Stimulated activated naive CD8-positive, alpha-beta T cell treated with anti-CD3 and anti-CD28 coated beads, Interleukin-15, Interleukin-2, amounts not matched to agents 100 ng/mL and 50 ng/mL, for 24 hours (primary cell): ENCODE measurements around the gene KRT25.

Source experiments
- H3K27ac Mint-ChIP-seq: one replicate; pipeline ENCODE4 v1.8.0; 2021; ENCODE audit warnings: mild to moderate bottlenecking, mixed read lengths
- H3K27me3 Mint-ChIP-seq: one replicate; pipeline ENCODE4 v1.8.0; 2021; ENCODE audit warnings: mixed read lengths
- H3K36me3 Mint-ChIP-seq: one replicate; pipeline ENCODE4 v1.8.0; 2021; ENCODE audit warnings: low read depth, mixed read lengths
- H3K4me1 Mint-ChIP-seq: one replicate; pipeline ENCODE4 v1.8.0; 2021; ENCODE audit warnings: low read depth, mixed read lengths
- H3K4me3 Mint-ChIP-seq: one replicate; pipeline ENCODE4 v1.8.0; 2021; ENCODE audit warnings: mild to moderate bottlenecking, mixed read lengths
- H3K9me3 Mint-ChIP-seq: one replicate; pipeline ENCODE4 v1.8.0; 2021; ENCODE audit warnings: mixed read lengths

The KRT25 gene

DNA sequence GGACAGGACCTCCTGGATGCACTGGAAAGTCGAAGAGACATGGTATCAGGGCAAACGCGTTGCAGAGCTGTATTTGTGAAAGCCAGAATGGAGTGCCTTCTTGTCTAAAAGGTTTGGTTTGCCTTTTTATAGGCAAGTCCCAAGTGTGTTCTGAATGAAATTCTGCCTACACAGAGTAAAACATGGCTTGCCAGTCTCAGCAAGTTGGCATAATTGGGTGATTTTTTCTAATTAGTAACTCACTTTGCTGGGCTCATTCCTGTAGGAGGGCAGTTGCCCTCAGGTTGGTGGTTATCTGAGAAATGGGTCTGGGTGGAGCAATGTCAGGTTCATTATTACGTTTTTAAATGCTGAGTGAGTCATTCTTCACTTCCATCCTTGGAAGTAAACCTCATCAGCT, at the start of gene KRT25:
Gene KRT25 (minus strand): TSS at position 101 of the 400 bp plus-strand sequence. CDS start 60 bp downstream, at position 41.
- H3K4me1 Mint-ChIP-seq, result no peaks in the 10 kb centered on the region
- no peaks in the 10 kb centered on the region for H3K36me3 Mint-ChIP-seq
- no peak within 1 kb of the TSS for H3K27ac Mint-ChIP-seq
- H3K27me3 Mint-ChIP-seq, result peaks cover 56% of the 10 kb centered on the region
- no peak within 1 kb of the TSS for H3K4me3 Mint-ChIP-seq
- H3K9me3 Mint-ChIP-seq, result peaks cover 22% of the 10 kb centered on the region

DNA sequence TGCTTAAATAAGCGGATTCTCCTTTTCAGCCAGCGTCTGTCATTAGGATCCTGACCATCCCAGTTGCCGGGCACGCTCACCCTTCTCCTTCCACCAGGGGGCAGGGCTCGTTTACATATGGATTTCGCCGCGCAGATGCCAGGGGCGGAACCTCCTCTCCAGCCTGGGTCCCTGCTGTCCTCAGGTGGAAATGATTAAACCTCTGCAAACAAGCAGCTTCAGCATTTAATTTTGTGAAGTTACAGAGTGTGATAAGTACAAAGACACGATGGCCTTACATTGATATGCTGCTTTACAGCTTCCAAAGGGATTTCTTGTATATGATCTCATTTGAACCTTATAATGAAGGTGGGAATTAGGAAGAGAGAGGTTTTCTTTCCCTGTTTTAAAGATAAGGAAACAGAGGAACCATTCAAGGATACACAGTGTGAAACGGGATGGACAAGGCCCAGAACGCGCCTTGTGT, 48.5 kb upstream of the KRT25 start:
- Mint-ChIP-seq H3K9me3 (no peaks in the 10 kb centered on the region), H3K4me1 (no peaks in the 10 kb centered on the region), H3K27ac (no peak overlapping the region), H3K36me3 (no peaks in the 10 kb centered on the region), H3K27me3 (peaks cover 42% of the 10 kb centered on the region), H3K4me3 (no peak overlapping the region)

GRCh38 chr17:40801157-40801556, 46.0 kb upstream of the KRT25 start:
- Mint-ChIP-seq H3K4me3 (no peak overlapping the region), H3K4me1 (no peaks in the 10 kb centered on the region), H3K36me3 (no peaks in the 10 kb centered on the region), H3K9me3 (no peaks in the 10 kb centered on the region), H3K27ac (no peak overlapping the region), H3K27me3 (peaks cover 33% of the 10 kb centered on the region)

GRCh38 chr17:40800381-40800780, 45.2 kb upstream of the KRT25 start:
- Mint-ChIP-seq H3K4me1 (no peaks in the 10 kb centered on the region), H3K36me3 (no peaks in the 10 kb centered on the region), H3K4me3 (no peak overlapping the region), H3K27me3 (peaks cover 37% of the 10 kb centered on the region), H3K27ac (no peak overlapping the region), H3K9me3 (no peaks in the 10 kb centered on the region)

- H3K27me3 Mint-ChIP-seq, result peaks cover 32% of the 10 kb centered on the region
- no peaks in the 10 kb centered on the region for H3K9me3 Mint-ChIP-seq
- no peaks in the 10 kb centered on the region for H3K4me1 Mint-ChIP-seq
- H3K27ac Mint-ChIP-seq, result no peak within 1 kb of the TSS
- H3K4me3 Mint-ChIP-seq, result no peak within 1 kb of the TSS
- no peaks in the 10 kb centered on the region for H3K36me3 Mint-ChIP-seq
These were observed 44.7 kb upstream of the KRT25 start, which contains the start of gene KRT28 for GRCh38 chr17:40799859-40800258. TSS of gene KRT28 (minus strand) at chr17:40799959. CDS start at chr17:40799893, 66 bp downstream.

- peaks cover 37% of the 10 kb centered on the region for H3K27me3 Mint-ChIP-seq
- no peaks in the 10 kb centered on the region for H3K4me1 Mint-ChIP-seq
- no peaks in the 10 kb centered on the region for H3K9me3 Mint-ChIP-seq
- no peaks in the 10 kb centered on the region for H3K36me3 Mint-ChIP-seq
- H3K27ac Mint-ChIP-seq, result no peak overlapping the region
- no peak overlapping the region for H3K4me3 Mint-ChIP-seq
These were observed 41.7 kb upstream of the KRT25 start for GRCh38 chr17:40796846-40797245.

DNA sequence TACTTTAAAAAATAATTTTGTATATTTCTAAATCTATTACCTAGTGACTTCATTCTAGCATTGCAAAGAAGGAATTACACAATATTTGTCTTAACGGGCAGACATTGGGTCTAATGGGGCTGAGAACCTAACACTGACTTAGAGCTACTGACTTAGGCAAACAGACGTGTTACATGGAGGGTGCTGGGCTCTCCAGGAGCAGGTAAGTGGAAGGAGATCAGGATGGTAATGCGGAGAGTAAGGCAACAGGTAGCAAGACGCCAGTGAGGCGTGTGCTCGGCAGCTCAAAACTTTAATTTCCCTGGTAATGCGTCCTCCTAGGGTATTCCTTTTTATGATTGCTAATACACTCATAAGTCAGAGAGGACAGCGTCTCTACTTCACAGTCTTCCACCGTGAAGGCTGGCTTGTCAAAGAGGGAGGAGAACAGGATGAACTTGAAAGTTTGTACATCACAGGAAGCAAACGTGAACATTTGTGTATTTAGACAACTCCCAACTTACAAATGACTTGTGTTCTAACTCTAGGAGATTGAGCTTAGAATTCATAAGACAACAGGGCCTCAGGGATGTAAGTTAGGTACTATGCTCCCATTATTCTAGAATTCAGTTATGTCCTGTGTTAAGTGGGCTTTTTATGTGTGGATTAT, 40.0 kb upstream of the KRT25 start:
- peaks cover 37% of the 10 kb centered on the region for H3K27me3 Mint-ChIP-seq
- H3K4me3 Mint-ChIP-seq, result no peak overlapping the region
- no peaks in the 10 kb centered on the region for H3K36me3 Mint-ChIP-seq

GRCh38 chr17:40794466-40794865, 39.3 kb upstream of the KRT25 start:
- Mint-ChIP-seq H3K27me3 (peaks cover 35% of the 10 kb centered on the region), H3K36me3 (no peaks in the 10 kb centered on the region), H3K27ac (no peak overlapping the region), H3K4me1 (no peaks in the 10 kb centered on the region), H3K9me3 (no peaks in the 10 kb centered on the region), H3K4me3 (no peak overlapping the region)

More for the DNA sequence above, 40.0 kb upstream of the KRT25 start:
- H3K27ac Mint-ChIP-seq, result no peak overlapping the region
- no peaks in the 10 kb centered on the region for H3K9me3 Mint-ChIP-seq
- no peaks in the 10 kb centered on the region for H3K4me1 Mint-ChIP-seq

DNA sequence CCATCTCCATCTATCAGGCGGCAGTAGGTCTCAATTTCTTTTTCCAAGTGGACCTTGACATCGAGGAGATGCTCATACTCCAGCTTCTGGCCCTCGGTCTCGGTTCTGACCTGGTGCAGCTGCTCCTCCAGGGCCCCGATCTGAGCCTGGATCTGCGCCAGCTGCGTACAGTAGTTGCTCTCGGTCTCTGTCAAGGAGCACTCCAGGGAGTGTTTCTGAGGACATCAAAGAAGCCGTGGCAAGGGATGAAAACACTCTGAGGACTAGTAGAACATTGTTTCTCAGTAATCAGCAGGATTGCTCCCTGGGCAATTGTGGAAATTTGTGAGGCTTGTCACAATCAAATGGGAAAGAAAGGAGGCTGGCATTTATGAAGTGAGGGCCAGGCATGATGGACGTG, 38.7 kb upstream of the KRT25 start:
- H3K27me3 Mint-ChIP-seq, result peaks cover 31% of the 10 kb centered on the region
- H3K4me1 Mint-ChIP-seq, result no peaks in the 10 kb centered on the region
- no peaks in the 10 kb centered on the region for H3K9me3 Mint-ChIP-seq
- no peaks in the 10 kb centered on the region for H3K36me3 Mint-ChIP-seq
- H3K27ac Mint-ChIP-seq, result no peak overlapping the region
- no peak overlapping the region for H3K4me3 Mint-ChIP-seq

DNA sequence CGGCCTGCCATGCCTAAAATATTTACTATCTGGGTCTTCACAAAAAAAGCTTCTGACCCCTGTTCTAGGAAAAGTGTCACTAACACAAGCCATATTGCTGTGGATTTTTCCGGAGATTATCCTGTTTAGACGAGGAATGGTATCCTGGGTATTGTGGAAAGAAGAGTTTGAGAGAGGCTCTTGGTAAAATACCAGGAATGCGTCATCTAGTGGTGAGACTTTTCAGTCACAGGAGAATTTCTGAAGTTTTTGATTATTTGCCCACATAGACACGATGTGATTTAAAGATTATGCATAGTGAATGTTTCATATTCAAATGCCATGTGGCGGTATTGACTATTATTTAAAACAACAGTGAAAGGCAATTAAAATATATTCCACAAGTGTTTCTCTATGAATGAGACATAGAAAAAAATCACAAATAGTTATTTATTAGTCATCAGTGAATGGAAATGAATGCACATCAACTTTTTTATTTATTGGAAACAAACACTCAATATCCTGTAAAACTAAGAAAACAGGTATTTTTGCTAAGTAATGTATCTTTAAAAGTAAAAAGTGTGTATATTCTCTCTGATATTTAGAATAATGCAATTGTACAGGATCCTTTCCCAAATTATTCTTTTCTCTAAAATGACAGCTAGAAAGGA, 36.8 kb upstream of the KRT25 start:
- Mint-ChIP-seq H3K36me3 (no peaks in the 10 kb centered on the region), H3K27ac (no peak overlapping the region), H3K4me3 (no peak overlapping the region), H3K9me3 (no peaks in the 10 kb centered on the region), H3K4me1 (no peaks in the 10 kb centered on the region), H3K27me3 (peaks cover 25% of the 10 kb centered on the region)

DNA sequence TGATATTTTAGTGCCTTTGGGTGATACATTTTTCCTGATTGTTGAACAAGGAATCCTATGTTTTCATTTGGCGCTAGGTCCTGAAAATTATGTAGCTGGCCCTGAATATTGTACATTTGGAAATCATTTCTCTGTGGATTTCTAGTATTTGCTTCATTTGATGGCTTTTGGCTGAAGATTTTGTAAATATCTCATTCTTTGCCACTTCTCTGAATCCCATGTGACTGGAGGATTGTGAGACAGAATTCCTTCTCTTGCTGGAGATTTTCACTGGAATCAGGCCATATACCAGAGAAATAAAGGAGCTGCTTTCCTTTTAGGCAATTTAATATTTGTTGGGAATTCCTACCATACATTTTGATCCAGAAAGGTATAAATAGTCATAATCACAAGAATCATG, 36.0 kb upstream of the KRT25 start:
- Mint-ChIP-seq H3K27ac (no peak overlapping the region), H3K4me3 (no peak overlapping the region), H3K36me3 (no peaks in the 10 kb centered on the region), H3K27me3 (peaks cover 19% of the 10 kb centered on the region), H3K9me3 (no peaks in the 10 kb centered on the region), H3K4me1 (no peaks in the 10 kb centered on the region)

DNA sequence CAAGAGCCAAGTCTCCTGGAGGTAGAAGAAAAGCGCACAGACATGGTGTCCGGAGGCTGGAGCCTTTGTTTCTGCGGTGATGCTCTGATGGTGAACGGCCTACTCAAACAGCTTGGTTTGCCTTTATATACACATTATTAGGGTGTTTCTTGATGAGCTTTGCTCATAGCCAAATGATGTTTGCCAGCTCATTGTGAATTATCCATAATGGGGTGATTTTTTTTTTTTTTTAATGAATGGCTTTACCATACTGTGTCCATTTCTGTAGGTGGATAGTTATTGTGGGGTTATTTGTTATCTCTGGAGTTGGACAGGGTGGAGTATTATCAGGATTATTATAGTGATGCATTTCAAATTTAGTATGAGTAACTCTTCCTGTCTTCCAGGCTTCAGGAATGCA, 27.3 kb upstream of the KRT25 start, which contains the start of gene KRT27:
Gene KRT27 (minus strand): TSS at position 101 of the 400 bp plus-strand sequence. CDS start 57 bp downstream, at position 44.
- Mint-ChIP-seq H3K27me3 (peaks cover 58% of the 10 kb centered on the region), H3K36me3 (no peaks in the 10 kb centered on the region), H3K4me3 (no peak within 1 kb of the TSS), H3K27ac (no peak within 1 kb of the TSS), H3K9me3 (no peaks in the 10 kb centered on the region), H3K4me1 (no peaks in the 10 kb centered on the region)

GRCh38 chr17:40779181-40779909, 24.2 kb upstream of the KRT25 start:
- H3K36me3 Mint-ChIP-seq, result no peaks in the 10 kb centered on the region
- H3K27me3 Mint-ChIP-seq, result peaks cover 78% of the 10 kb centered on the region
- no peaks in the 10 kb centered on the region for H3K4me1 Mint-ChIP-seq
- peak overlapping the region; percentile 31 for H3K4me3 Mint-ChIP-seq
- no peaks in the 10 kb centered on the region for H3K9me3 Mint-ChIP-seq
- H3K27ac Mint-ChIP-seq, result no peak overlapping the region

DNA sequence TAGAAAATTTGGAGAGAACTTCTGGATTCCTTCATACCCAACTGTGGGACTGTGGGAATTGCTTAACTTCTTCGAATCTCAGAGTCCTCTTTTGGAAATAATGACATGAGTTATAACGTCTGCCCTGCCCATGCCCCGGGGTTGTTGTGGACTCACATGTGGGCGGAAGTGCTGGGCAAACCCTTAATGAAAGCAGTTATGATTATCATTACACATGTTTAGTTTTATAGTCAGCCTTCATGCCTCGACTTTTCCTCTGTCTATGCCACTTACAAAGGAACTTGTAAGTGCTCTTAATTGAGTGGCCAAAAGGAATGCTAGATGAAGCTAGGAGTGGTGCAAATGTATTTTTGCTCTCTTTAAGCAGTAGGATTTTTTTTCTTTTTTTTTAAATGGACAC, 23.3 kb upstream of the KRT25 start:
- Mint-ChIP-seq H3K27ac (no peak overlapping the region), H3K4me1 (no peaks in the 10 kb centered on the region), H3K27me3 (peaks cover 78% of the 10 kb centered on the region), H3K9me3 (no peaks in the 10 kb centered on the region), H3K4me3 (no peak overlapping the region), H3K36me3 (no peaks in the 10 kb centered on the region)

DNA sequence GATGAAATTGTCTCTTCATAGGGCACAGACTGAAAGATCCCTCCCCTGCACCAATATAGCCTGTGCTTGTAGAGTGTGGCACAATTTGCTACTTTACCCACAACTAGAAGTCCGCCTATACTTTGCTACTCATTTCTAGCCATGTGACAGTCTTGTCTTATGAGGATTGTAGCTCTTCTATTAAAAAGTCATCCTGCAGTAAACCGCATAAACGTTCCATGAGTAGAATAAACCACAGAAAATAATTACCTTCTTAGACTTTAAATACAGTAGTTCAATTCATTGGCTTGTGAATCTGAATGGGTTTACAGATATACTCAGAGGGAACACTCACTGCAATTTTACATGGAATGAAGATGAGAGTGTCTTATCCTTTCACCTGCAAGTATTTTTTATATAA, 22.8 kb upstream of the KRT25 start:
- H3K36me3 Mint-ChIP-seq, result no peaks in the 10 kb centered on the region
- peaks cover 73% of the 10 kb centered on the region for H3K27me3 Mint-ChIP-seq
- H3K9me3 Mint-ChIP-seq, result no peaks in the 10 kb centered on the region

More for the DNA sequence above, 22.8 kb upstream of the KRT25 start:
- Mint-ChIP-seq H3K4me1 (no peaks in the 10 kb centered on the region), H3K27ac (no peak overlapping the region), H3K4me3 (no peak overlapping the region)
